H9 (cell line): ENCODE data around the gene PEDS1. TPM values are rescaled to one million over a fixed set of nuclear protein-coding genes. Genes with fewer than 3 reads are reported as not detected.

ENCODE experiments used
- DNase-seq: peaks from one replicate; pipeline ENCODE4 v3.0.0-alpha.2; 2017
- H2AFZ ChIP-seq: one replicate; pipeline ENCODE4 v1.6.1; 2013; ENCODE audit warnings: mild to moderate bottlenecking, low read length, control low read depth, moderate library complexity
- H2AK5ac ChIP-seq: 2 replicates; pipeline ENCODE4 v1.6.1; 2013; ENCODE audit warnings: low read length, control low read depth, mixed read lengths; ENCODE audit not compliant: insufficient read length
- H2BK120ac ChIP-seq: one replicate; pipeline ENCODE4 v1.6.1; 2013; ENCODE audit warnings: low read depth, mild to moderate bottlenecking, low read length, control low read depth, inconsistent platforms; ENCODE audit not compliant: poor library complexity, severe bottlenecking
- H2BK12ac ChIP-seq: 2 replicates; pipeline ENCODE4 v1.6.1; 2013; ENCODE audit warnings: low read length, control low read depth, mixed read lengths, low read depth; ENCODE audit not compliant: insufficient read length
- H2BK15ac ChIP-seq: 2 replicates; pipeline ENCODE4 v1.6.1; 2013; ENCODE audit warnings: low read depth, low read length, control low read depth
- H2BK20ac ChIP-seq: one replicate; pipeline ENCODE4 v1.6.1; 2013; ENCODE audit warnings: low read depth, mild to moderate bottlenecking, low read length, control low read depth, inconsistent platforms; ENCODE audit not compliant: poor library complexity, severe bottlenecking
- H2BK5ac ChIP-seq: 2 replicates; pipeline ENCODE4 v1.6.1; 2013; ENCODE audit warnings: low read length, control low read depth, mixed read lengths; ENCODE audit not compliant: insufficient read length
- H3K14ac ChIP-seq: 2 replicates; pipeline ENCODE4 v1.6.1; 2013; ENCODE audit warnings: low read length, control low read depth; ENCODE audit not compliant: insufficient read depth
- H3K18ac ChIP-seq: 2 replicates; pipeline ENCODE4 v1.6.1; 2013; ENCODE audit warnings: low read depth, mild to moderate bottlenecking, mixed read lengths, low read length, control low read depth; ENCODE audit not compliant: insufficient read length
- H3K23ac ChIP-seq: 2 replicates; pipeline ENCODE4 v1.6.1; 2013; ENCODE audit warnings: low read length, control low read depth, mixed read lengths, low read depth; ENCODE audit not compliant: insufficient read length
- H3K23me2 ChIP-seq: 2 replicates; pipeline ENCODE4 v1.6.1; 2013; ENCODE audit warnings: low read depth, mild to moderate bottlenecking, mixed read lengths, low read length, control low read depth; ENCODE audit not compliant: insufficient read length, poor library complexity, severe bottlenecking
- H3K27ac ChIP-seq: 2 replicates; pipeline ENCODE4 v1.5.1; 2013; ENCODE audit warnings: low read length, control low read depth, mixed read lengths, low read depth; ENCODE audit not compliant: insufficient read length
- H3K27me3 ChIP-seq: 2 replicates; pipeline ENCODE4 v1.6.1; 2013; ENCODE audit warnings: low read length, control low read depth, inconsistent platforms; ENCODE audit not compliant: insufficient read depth
- H3K4ac ChIP-seq: 2 replicates; pipeline ENCODE4 v1.6.1; 2013; ENCODE audit warnings: low read depth, mild to moderate bottlenecking, control low read depth, inconsistent platforms, low read length, moderate library complexity
- H3K4me1 ChIP-seq: 2 replicates; pipeline ENCODE4 v1.6.1; 2013; ENCODE audit warnings: low read length, control low read depth, inconsistent platforms; ENCODE audit not compliant: insufficient read depth
- H3K4me2 ChIP-seq: 2 replicates; pipeline ENCODE4 v1.6.1; 2013; ENCODE audit warnings: low read length, control low read depth, mixed read lengths; ENCODE audit not compliant: insufficient read length, insufficient read depth
- H3K56ac ChIP-seq: 2 replicates; pipeline ENCODE4 v1.6.1; 2013; ENCODE audit warnings: low read depth, mild to moderate bottlenecking, mixed read lengths, low read length, control low read depth; ENCODE audit not compliant: insufficient read length
- H3K79me1 ChIP-seq: 2 replicates; pipeline ENCODE4 v1.6.1; 2013; ENCODE audit warnings: low read depth, mild to moderate bottlenecking, moderate library complexity, low read length, control low read depth, inconsistent platforms; ENCODE audit not compliant: insufficient read depth, poor library complexity, severe bottlenecking
- H3K79me2 ChIP-seq: 2 replicates; pipeline ENCODE4 v1.6.1; 2013; ENCODE audit warnings: low read length, control low read depth, inconsistent platforms; ENCODE audit not compliant: insufficient read depth
- H3K9ac ChIP-seq: 2 replicates; pipeline ENCODE4 v1.6.1; 2013; ENCODE audit warnings: low read length, control low read depth, mixed read lengths; ENCODE audit not compliant: insufficient read length; ENCODE audit errors: extremely low read depth
- H3K9me3 ChIP-seq: one replicate; pipeline ENCODE4 v1.6.1; 2013; ENCODE audit warnings: low read depth, low read length, inconsistent platforms; ENCODE audit not compliant: control insufficient read depth
- H3T11ph ChIP-seq: one replicate; pipeline ENCODE4 v1.6.1; 2013; ENCODE audit warnings: mild to moderate bottlenecking, low read length, control low read depth, inconsistent platforms
- H4K20me1 ChIP-seq: one replicate; pipeline ENCODE4 v1.6.1; 2013; ENCODE audit not compliant: control insufficient read depth, insufficient read length, insufficient read depth
- H4K5ac ChIP-seq: 2 replicates; pipeline ENCODE4 v1.6.1; 2013; ENCODE audit warnings: low read depth, mild to moderate bottlenecking, mixed read lengths, low read length, control low read depth; ENCODE audit not compliant: insufficient read length
- H4K8ac ChIP-seq: replicated peaks from 2 replicates; pipeline ENCODE4 v1.6.1; 2013; ENCODE audit warnings: low read length, control low read depth, mixed read lengths, low read depth; ENCODE audit not compliant: insufficient read length
- H4K91ac ChIP-seq: 2 replicates; pipeline ENCODE4 v1.6.1; 2013; ENCODE audit warnings: low read depth, mild to moderate bottlenecking, moderate library complexity, mixed read lengths, low read length, control low read depth; ENCODE audit not compliant: insufficient read length
- H3K27ac Mint-ChIP-seq, 3 experiments: 2 replicates in 2 of 3; 3 replicates in 1 of 3; pipeline ENCODE4 v1.8.0; 2020 to 2021; ENCODE audit warnings: mixed read lengths in 3 of 3, mild to moderate bottlenecking in 1 of 3, moderate library complexity in 1 of 3
- H3K27me3 Mint-ChIP-seq: 2 replicates; pipeline ENCODE4 v1.8.0; 2021; ENCODE audit warnings: low read depth, mild to moderate bottlenecking, moderate library complexity, mixed read lengths
- H3K36me3 Mint-ChIP-seq, 3 experiments: 2 replicates in 2 of 3; 3 replicates in 1 of 3; pipeline ENCODE4 v1.8.0; 2020 to 2021; ENCODE audit warnings: low read depth in 3 of 3, mixed read lengths in 3 of 3; ENCODE audit not compliant: insufficient read depth in 1 of 3
- H3K4me1 Mint-ChIP-seq, 2 experiments: 2 replicates each; pipeline ENCODE4 v1.8.0; 2020; ENCODE audit warnings: mixed read lengths in 2 of 2
- H3K4me3 Mint-ChIP-seq, 2 experiments: 2 replicates in 1 of 2; 3 replicates in 1 of 2; pipeline ENCODE4 v1.8.0; 2020 to 2021; ENCODE audit warnings: mild to moderate bottlenecking in 2 of 2, mixed read lengths in 2 of 2, moderate library complexity in 1 of 2
- H3K9me3 Mint-ChIP-seq, 2 experiments: 2 replicates in 1 of 2; 3 replicates in 1 of 2; pipeline ENCODE4 v1.8.0; 2020; ENCODE audit warnings: mild to moderate bottlenecking in 2 of 2, mixed read lengths in 2 of 2, moderate library complexity in 1 of 2
- CTCF ChIP-seq: fragments of 200-600 bp; sonication (generic); conservative IDR thresholded peaks from 3 replicates; pipeline ENCODE4 v1.8.0; 2021; ENCODE audit warnings: antibody characterized with exemption, mild to moderate bottlenecking
- WGBS: extraction: QIAGEN DNeasy Blood & Tissue Kit; methylation state at CpG from one replicate; pipeline ENCODE4 v1.1.7; 2013; ENCODE audit warnings: missing lambda C conversion rate, low lambda C conversion rate, mixed read lengths; ENCODE audit not compliant: insufficient read length; ENCODE audit errors: extremely low coverage; 5-methylcytosine and 5-hydroxymethylcytosine counted together
- total RNA-seq: library from RNA; stranded (reverse); gene quantifications from 2 replicates; pipeline ENCODE4 v1.2.1, GENCODE V29; 2021

The PEDS1 gene
- total RNA-seq, 1 experiment from 2014 or later: 29.3 TPM

DNA sequence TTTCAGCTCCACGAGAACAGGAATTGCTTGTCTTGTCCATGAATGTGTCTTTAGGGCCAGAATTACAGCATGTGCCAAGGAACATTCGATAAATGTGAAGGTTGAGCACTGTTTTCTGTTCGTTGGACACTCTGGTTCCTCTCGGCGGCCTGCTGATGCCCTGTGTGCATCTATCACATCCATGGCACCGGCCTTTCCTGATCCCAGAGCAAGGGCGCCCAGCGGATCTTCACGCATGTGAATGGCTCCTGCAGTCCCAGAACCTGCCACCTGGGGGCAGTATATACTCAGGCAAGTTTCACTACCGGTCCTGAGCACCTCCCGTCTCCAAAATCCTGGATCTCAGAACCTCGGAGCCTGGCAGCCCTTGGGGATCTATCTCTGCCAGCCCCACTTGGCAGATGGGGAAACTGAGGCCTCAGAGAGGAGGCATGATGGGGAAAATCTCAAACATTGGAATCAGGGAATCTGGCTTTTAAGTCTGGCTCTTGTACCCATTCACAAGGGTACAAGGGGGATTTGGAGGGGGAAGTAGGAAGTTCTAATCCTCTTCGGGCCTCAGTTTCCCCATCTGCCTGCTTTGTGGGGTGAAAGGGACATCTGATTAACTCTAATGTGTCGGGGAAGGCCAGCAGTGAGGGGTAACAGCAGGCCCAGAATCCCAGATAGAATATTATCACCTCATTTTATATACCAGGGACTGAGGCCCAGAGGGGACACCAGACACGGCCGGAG, 32.8 kb upstream of the PEDS1 start:
- no peak overlapping the region for H3T11ph ChIP-seq
- TF ChIP-seq CTCF: peak; percentile 98
- H4K91ac ChIP-seq: no peak overlapping the region
- no CpG with 5 or more reads among the region's 16 CpGs for WGBS
- peak; percentile 90 for DNase-seq
- no peaks in the 10 kb centered on the region for H3K79me1 ChIP-seq
- H3K23ac ChIP-seq: no peak overlapping the region
- H3K4me3 Mint-ChIP-seq: no peak overlapping the region
- H3K27me3 ChIP-seq: no peaks in the 10 kb centered on the region
- H3K27me3 Mint-ChIP-seq: peaks cover 11% of the 10 kb centered on the region
- H3K4ac ChIP-seq: no peak overlapping the region
- no peak overlapping the region for H2BK120ac ChIP-seq
- H3K4me2 ChIP-seq: no peak overlapping the region
- H4K5ac ChIP-seq: no peak overlapping the region
- no peak overlapping the region for H2AFZ ChIP-seq
- H3K14ac ChIP-seq: no peak overlapping the region
- no peak overlapping the region for H2BK15ac ChIP-seq
- H3K27ac Mint-ChIP-seq: no peak overlapping the region; a peak in 1 of 7 replicates
- no peaks in the 10 kb centered on the region; a peak in 3 of 5 replicates for H3K9me3 Mint-ChIP-seq
- H3K79me2 ChIP-seq: no peaks in the 10 kb centered on the region
- H3K23me2 ChIP-seq: no peaks in the 10 kb centered on the region
- H3K56ac ChIP-seq: no peak overlapping the region
- H2BK20ac ChIP-seq: no peak overlapping the region
- no peak overlapping the region for H2AK5ac ChIP-seq
- H3K36me3 Mint-ChIP-seq: no peaks in the 10 kb centered on the region
- H3K4me1 Mint-ChIP-seq: peaks cover 16 to 29% of the 10 kb centered on the region in 2 experiments
- no peak overlapping the region for H2BK12ac ChIP-seq
- H4K20me1 ChIP-seq: no peaks in the 10 kb centered on the region
- no peak overlapping the region for H3K18ac ChIP-seq
- H3K27ac ChIP-seq: no peak overlapping the region
- H3K9me3 ChIP-seq: no peaks in the 10 kb centered on the region
- no peak overlapping the region for H4K8ac ChIP-seq
- H3K4me1 ChIP-seq: no peaks in the 10 kb centered on the region
- no peak overlapping the region for H2BK5ac ChIP-seq
- H3K9ac ChIP-seq: no peak overlapping the region
